GM12874 (cell line): Measurements from ENCODE around the gene RNF145.

Source experiments
- TF ChIP-seq, protein P1 (sequence below): IDR thresholded peaks from 2 replicates; pipeline ENCODE4 v1.5.1; 2011; ENCODE audit warnings: low read depth, mild to moderate bottlenecking, control low read depth, low read length, moderate library complexity; ENCODE audit not compliant: insufficient read depth

RNF145 gene, protein sequence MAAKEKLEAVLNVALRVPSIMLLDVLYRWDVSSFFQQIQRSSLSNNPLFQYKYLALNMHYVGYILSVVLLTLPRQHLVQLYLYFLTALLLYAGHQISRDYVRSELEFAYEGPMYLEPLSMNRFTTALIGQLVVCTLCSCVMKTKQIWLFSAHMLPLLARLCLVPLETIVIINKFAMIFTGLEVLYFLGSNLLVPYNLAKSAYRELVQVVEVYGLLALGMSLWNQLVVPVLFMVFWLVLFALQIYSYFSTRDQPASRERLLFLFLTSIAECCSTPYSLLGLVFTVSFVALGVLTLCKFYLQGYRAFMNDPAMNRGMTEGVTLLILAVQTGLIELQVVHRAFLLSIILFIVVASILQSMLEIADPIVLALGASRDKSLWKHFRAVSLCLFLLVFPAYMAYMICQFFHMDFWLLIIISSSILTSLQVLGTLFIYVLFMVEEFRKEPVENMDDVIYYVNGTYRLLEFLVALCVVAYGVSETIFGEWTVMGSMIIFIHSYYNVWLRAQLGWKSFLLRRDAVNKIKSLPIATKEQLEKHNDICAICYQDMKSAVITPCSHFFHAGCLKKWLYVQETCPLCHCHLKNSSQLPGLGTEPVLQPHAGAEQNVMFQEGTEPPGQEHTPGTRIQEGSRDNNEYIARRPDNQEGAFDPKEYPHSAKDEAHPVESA

DNA sequence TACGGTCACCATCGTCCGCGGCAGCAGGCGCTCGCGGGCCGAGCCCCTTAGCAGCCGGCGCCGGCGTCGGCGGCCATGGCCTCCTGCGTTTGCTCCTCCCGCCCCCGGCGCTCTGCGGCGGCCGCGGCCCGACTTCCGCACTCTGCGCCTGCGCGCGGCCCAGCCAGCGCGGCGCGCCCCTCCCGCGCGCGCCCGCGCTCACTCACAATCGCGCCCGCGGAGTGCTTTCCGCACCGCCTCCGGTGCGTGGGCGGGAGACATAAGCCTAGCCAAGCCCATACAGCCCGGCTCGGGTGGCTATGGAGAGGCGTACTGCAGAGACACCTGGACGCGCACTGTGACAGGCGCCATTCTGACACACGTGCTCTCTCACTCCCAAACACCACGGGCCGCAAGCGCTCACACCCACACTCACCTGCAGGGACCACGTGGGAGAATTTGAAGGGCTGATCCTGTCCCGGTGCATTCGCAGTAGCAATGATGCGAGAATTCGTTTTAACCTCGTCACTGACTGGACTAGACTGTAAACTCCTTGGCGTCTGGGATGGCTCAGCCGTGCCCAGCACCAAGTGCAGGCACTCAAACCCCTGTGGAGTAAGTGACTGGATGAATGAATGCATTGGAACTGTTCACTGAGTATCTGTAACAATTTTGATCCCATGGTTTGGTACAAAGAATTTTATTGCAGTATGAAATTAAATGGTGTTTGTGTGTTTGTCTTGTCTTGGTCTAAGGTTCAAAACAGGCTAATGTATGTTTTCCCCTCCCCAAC is at the start of gene RNF145:
TSS of gene RNF145 (minus strand) at position 116 of the 772 bp plus-strand sequence. CDS start 5,936 bp downstream, outside the sequence.
- TF ChIP-seq, protein P1, sequence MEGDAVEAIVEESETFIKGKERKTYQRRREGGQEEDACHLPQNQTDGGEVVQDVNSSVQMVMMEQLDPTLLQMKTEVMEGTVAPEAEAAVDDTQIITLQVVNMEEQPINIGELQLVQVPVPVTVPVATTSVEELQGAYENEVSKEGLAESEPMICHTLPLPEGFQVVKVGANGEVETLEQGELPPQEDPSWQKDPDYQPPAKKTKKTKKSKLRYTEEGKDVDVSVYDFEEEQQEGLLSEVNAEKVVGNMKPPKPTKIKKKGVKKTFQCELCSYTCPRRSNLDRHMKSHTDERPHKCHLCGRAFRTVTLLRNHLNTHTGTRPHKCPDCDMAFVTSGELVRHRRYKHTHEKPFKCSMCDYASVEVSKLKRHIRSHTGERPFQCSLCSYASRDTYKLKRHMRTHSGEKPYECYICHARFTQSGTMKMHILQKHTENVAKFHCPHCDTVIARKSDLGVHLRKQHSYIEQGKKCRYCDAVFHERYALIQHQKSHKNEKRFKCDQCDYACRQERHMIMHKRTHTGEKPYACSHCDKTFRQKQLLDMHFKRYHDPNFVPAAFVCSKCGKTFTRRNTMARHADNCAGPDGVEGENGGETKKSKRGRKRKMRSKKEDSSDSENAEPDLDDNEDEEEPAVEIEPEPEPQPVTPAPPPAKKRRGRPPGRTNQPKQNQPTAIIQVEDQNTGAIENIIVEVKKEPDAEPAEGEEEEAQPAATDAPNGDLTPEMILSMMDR, result no peak

DNA sequence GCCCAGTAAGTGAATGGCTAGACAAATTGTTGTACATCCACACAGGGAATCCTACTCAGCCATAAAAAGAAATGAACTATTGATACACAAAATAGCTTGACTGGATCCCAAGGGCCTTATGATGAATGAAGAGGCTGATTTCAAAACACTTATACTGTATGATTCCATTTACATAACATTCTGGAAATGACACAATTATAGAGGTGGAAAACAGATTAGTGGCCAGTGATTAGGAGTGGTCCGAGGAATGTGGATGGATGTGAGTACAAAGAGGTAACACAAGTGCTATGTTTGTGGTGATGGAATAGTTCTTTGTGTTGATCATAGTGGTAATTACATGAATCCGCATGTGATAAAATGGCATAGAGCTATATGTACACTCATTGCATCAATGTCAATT is 49.0 kb upstream of the RNF145 start:
- TF ChIP-seq, protein P1, result no peak

DNA sequence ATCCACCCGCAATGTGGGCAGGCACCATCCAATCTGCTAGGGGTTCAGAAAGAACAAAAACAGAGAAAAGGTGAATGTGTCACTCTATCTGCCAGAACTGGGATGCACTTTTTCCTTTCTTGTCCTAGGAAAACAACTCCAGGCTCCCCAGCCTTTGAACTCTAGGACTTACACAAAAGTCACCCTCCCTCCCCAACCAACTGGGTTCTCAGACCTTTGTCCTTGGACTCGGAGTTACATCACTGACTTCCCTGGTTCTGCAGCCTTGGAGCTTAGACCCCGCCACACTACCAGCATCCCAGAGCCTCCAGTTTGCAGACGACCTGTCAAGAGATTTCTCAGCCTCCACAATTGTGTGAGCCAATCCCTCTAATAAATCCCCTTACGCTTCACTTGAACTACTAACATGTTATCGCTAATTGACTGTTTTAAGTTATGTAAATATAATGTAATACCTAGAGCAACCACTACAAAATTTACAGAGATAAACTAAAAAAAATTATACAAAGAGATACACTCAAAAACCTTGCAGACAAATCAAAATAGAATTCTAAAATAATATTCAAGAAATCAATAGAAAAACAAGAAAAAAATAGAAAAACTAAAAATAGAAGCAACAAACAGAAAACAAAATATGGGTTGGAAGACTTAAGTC is 48.4 kb upstream of the RNF145 start:
- TF ChIP-seq, protein P1, result no peak

DNA sequence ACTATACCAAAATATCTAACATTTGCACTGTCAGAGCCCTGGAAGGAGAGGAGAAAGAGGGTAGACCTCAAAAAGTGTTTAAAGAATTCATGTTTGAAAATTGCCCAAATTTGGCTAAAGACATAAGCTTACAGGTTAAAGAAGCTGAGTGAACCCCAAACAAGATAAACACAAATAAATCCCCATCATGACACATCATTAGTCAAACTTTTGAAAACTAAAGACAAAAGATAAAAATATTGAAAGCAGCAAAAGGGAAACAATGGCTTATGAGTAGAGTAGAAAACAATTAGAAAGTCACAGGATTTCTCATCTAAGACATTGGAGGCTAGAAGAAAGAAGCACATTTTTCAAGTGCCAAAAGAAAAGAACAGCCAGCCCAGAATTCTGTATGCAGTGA is 47.7 kb upstream of the RNF145 start:
- TF ChIP-seq, protein P1, result no peak

DNA sequence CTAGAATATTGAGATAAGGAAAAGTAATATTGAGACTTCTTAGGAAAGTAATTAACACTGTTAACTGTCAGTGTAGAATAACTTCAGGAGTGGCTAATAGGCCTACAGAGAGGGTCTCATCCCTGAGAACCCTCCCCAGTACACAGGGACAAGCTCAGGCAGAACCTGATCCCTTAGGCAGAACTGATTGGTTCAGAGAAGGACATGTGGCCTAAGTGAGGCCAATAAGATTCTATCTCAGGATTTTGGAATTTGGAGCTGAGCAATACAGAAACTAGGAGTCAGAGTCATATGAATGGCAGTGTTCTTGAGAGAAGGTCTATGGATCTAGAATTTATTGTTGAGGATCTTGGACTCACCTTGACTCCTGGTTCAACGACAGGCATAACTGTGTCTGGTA is 42.8 kb upstream of the RNF145 start:
- TF ChIP-seq, protein P1, result no peak

DNA sequence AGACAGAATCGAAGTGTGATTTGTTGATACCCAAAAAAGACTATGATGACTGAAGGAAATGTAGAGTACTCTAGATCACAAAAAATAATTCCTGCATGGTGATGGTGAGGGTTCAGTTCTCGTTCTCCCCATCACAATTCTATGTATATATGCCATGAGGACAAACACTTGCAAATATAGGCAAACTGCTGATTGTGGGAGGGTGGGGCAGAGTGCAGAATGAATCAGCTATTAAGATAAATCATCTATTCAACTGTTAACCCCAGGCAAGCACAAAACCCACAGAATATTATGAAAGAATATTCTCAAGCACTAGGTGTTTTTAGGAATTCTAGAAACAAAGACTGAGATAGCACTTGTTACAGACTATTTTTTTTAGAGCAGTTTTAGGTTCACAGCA is 39.8 kb upstream of the RNF145 start:
- TF ChIP-seq, protein P1, result no peak

DNA sequence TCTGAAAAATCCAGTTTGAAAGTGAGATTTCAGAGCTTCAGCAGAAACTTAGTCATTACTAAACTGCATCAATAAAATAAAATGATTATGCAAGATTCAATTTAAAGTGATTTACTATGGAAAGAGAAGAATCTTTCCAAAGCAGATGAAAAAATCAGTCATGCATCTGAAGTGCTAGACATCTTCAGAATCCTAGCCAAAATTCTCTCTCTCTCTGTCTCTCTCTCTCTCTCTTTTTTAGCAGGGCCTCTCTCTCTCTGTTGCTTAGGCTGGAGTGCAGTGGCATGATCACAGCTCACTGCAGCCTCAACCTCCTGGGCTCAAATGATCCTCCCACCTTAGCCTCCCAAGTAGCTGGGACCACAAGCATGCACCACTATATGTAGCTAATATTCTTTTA is 35.5 kb upstream of the RNF145 start:
- TF ChIP-seq, protein P1, result no peak
